Measurements from ENCODE around the gene KSR1. TPM values are rescaled to one million over a fixed set of nuclear protein-coding genes. Genes with fewer than 3 reads are reported as not detected.

KSR1 gene
- total RNA-seq, 2 donors from 2014 or later = 7.9 to 10.2 TPM

DNA sequence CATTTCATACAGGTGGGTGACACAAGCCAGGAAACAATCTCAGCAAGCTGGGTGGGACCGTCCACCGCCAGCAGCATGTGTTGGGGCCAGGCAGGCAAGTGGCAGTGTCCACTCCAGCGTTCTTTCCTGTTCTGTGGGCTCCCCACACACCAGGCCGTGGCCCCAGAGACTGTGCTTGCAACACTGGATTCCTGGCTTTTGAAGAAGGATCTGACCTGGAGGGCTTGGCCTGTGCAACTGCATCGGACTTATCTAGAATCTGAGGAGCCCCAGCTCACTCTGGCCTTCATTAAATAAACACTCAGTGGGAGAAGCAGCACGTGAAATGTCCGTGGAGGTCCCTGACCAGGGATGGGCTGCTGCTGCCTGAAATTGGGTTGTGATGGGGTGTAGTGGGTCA is 3.2 kb downstream of the KSR1 start:
- H3K36me3 ChIP-seq = no peaks in the 10 kb centered on the region
- H3K4me1 ChIP-seq = peaks cover 0 to 27% of the 10 kb centered on the region in 2 donors
- no peaks in the 10 kb centered on the region for H3K27me3 ChIP-seq
- H3K27ac ChIP-seq = no peak overlapping the region
- H3K4me3 ChIP-seq = no peak overlapping the region
- no peaks in the 10 kb centered on the region for H3K9me3 ChIP-seq
- no peak for DNase-seq (ENCODE audit: low spot score)
- TF ChIP-seq, protein P1, sequence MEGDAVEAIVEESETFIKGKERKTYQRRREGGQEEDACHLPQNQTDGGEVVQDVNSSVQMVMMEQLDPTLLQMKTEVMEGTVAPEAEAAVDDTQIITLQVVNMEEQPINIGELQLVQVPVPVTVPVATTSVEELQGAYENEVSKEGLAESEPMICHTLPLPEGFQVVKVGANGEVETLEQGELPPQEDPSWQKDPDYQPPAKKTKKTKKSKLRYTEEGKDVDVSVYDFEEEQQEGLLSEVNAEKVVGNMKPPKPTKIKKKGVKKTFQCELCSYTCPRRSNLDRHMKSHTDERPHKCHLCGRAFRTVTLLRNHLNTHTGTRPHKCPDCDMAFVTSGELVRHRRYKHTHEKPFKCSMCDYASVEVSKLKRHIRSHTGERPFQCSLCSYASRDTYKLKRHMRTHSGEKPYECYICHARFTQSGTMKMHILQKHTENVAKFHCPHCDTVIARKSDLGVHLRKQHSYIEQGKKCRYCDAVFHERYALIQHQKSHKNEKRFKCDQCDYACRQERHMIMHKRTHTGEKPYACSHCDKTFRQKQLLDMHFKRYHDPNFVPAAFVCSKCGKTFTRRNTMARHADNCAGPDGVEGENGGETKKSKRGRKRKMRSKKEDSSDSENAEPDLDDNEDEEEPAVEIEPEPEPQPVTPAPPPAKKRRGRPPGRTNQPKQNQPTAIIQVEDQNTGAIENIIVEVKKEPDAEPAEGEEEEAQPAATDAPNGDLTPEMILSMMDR (IDR thresholded peaks at IDR 0.05) = no peak

DNA sequence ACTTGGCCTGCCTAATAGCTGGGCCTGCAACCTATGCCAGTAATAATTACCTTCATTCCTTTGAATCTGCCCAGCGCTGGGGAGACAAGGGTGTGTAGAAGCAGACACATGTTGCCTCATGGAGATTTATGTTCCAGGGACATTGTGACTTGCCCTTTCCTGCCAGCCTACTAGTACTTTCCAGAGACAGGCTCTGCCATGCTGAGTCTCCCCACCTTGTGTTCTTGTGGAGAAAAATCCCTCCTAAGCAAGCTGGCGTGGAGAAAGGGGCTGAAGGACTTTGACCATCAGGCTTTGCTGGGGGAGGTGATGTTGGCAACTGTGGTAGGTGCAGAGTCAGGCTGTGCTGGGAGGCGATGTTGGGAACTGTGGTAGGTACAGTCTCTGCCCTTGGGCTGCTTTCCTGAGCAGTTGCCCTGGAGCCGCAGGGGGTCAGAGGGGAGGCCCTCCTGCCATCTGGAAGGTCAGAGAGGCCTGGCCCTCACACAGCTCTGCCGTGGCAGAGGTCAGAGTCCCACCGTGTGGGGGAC is 4.0 kb downstream of the KSR1 start:
- H3K27ac ChIP-seq = no peak overlapping the region
- TF ChIP-seq, protein P1 (IDR thresholded peaks at IDR 0.05) = no peak
- H3K27me3 ChIP-seq = no peaks in the 10 kb centered on the region
- no peaks in the 10 kb centered on the region for H3K9me3 ChIP-seq
- no peaks in the 10 kb centered on the region for H3K36me3 ChIP-seq
- H3K4me3 ChIP-seq = no peak overlapping the region
- peaks cover 0 to 27% of the 10 kb centered on the region in 2 donors for H3K4me1 ChIP-seq
- no peak for DNase-seq (ENCODE audit: low spot score)

DNA sequence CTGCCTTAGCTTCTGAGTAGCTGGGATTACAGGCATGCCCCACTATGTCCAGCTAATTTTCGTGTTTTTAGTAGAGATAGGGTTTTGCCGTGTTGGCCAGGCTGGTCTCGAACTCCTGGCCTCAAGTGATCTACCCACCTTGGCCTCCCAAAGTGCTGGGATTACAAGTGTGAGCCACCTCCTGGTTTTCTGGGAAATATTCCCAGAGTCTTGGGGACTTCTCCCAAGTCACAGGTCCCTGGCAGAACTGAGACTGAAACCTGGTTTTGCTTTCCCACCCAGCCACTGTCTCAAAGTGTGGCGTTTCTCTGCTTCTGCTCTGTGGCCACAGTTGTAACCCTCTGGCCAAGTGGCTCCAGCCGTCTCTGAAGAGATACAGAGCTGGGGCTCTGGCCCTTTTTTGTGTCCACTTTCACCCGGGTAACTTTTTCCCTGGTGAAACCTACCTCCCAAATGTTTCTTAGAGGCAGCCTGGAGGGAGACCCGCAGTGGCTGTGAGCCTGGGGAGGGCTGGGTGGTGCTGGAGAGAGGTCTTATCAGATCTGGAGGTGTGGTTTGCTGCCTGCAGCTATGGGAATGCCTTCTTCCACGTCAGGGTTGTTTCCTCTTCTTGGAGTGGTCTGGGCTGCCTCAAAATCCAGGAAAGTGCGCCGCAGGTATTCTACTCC is 5.1 kb downstream of the KSR1 start:
- no peak overlapping the region for H3K27ac ChIP-seq
- TF ChIP-seq, protein P1 (IDR thresholded peaks at IDR 0.05) = no peak
- H3K4me3 ChIP-seq = no peak overlapping the region
- no peak for DNase-seq (ENCODE audit: low spot score)
- H3K36me3 ChIP-seq = no peaks in the 10 kb centered on the region
- peaks cover 0 to 30% of the 10 kb centered on the region in 2 donors for H3K4me1 ChIP-seq
- H3K27me3 ChIP-seq = no peaks in the 10 kb centered on the region
- H3K9me3 ChIP-seq = no peaks in the 10 kb centered on the region

DNA sequence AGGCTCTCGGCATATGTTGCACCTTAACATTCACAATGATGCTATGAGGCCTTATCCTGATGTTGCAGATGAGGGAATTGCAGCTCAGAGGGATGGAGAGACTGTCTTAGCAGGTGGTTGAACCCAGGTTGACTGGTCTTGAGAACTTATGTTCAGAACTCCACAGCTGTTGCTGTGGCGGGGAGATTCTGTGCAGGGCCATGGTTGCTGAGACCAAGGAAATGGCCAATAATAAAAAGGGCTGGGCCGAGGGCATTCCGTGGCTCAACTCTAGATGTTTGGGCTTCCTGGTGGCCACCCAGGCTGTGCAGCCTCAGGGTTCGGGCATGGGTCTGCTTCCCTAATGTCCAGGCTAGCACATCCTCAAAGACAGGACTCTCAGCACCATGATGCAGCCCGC is 5.9 kb downstream of the KSR1 start:
- Histone ChIP-seq H3K27ac (no peak overlapping the region), H3K4me3 (no peak overlapping the region), H3K27me3 (no peaks in the 10 kb centered on the region), H3K4me1 (peaks cover 0 to 28% of the 10 kb centered on the region in 2 donors), H3K36me3 (no peaks in the 10 kb centered on the region), H3K9me3 (no peaks in the 10 kb centered on the region)
- TF ChIP-seq, protein P1 (IDR thresholded peaks at IDR 0.05) = no peak
- DNase-seq (ENCODE audit: low spot score) = no peak

DNA sequence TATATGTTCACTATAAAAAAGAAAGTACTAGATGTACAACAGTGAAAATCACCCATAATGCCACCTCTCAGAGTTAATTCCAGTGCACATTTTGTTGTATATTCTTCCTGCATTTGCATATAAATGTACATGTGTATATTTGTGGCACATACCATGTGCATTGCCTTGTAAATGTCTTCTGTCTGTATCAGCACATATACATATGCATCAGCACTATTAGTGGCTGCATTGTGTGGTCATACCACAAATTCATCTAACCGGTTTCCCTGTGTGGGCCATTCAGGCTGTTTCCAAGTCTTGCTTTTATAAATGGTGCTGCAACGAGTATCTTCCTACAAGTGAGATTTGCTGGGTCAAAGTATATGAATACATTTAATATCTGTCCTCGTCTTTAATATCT is 6.5 kb downstream of the KSR1 start:
- Histone ChIP-seq H3K9me3 (no peaks in the 10 kb centered on the region), H3K27ac (no peak overlapping the region), H3K4me1 (peaks cover 0 to 22% of the 10 kb centered on the region in 2 donors), H3K36me3 (no peaks in the 10 kb centered on the region), H3K4me3 (no peak overlapping the region), H3K27me3 (no peaks in the 10 kb centered on the region)
- TF ChIP-seq, protein P1 (IDR thresholded peaks at IDR 0.05) = no peak
- no peak for DNase-seq (ENCODE audit: low spot score)
